ENCODE data around the gene PKIG. TPM values are rescaled to one million over a fixed set of nuclear protein-coding genes. Genes with fewer than 3 reads are reported as not detected.

Gene PKIG
- total and polyA plus RNA-seq, 9 donors: 37.0 to 114 (median 49.9) TPM

- Histone ChIP-seq H3K9me3 (no peaks in the 10 kb centered on the region), H3K27me3 (no peaks in the 10 kb centered on the region), H3K4me1 (ENCODE audit: insufficient read depth) (peaks cover 11% of the 10 kb centered on the region), H3K27ac (no peak overlapping the region), H3K4me3 (no peak overlapping the region), H3K36me3 (no peaks in the 10 kb centered on the region)
- no peak for TF ChIP-seq POLR2A (IDR thresholded peaks at IDR 0.05)
- intact Hi-C loops (cut with DNase I): no loop called here
- no peak for DNase-seq
- 20 to 31% (median 24%) methylated on average over 1 of the region's 1 CpG for WGBS, 3 donors
Observed at GRCh38 chr20:44594730-44595129, 12.4 kb downstream of the PKIG start.

GRCh38 chr20:44596010-44596409 is 13.6 kb downstream of the PKIG start:
- H3K27me3 ChIP-seq: no peaks in the 10 kb centered on the region
- intact Hi-C loops (cut with DNase I): no loop called here
- H3K4me1 ChIP-seq (ENCODE audit: insufficient read depth): peaks cover 23% of the 10 kb centered on the region
- H3K36me3 ChIP-seq: no peaks in the 10 kb centered on the region
- no peak overlapping the region for H3K27ac ChIP-seq
- TF ChIP-seq EP300 (IDR thresholded peaks at IDR 0.05) (no peak), CTCF (IDR thresholded peaks at IDR 0.05) (no peak), POLR2A (IDR thresholded peaks at IDR 0.05) (no peak)
- H3K9me3 ChIP-seq: no peaks in the 10 kb centered on the region
- WGBS, 3 donors: 92 to 94% (median 94%) methylated on average over 4 of the region's 4 CpGs
- no peak overlapping the region for H3K4me3 ChIP-seq
- no peak for DNase-seq

DNA sequence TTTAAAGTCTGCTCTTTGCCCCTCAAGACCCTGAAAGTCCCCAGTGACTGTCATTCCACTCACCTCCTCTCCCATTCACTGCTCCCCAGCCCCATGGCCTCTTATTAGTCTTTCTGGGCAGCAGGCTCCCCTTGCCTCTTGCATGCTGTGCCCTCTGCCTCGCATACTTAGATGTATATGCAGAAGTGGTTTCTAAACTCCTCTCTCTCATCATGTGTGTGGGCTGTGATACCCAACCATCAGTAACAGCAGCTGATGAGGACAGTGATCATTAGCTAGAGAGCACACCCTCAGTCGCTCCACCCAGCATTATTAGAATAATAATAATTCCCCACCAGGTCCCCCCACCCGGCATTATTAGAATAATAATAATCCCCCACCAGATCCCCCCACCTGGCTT is 14.5 kb downstream of the PKIG start:
- 94 to 95% (median 94%) methylated on average over 3 of the region's 3 CpGs for WGBS, 3 donors

GRCh38 chr20:44597516-44597915 is 15.1 kb downstream of the PKIG start:
- H3K4me3 ChIP-seq: no peak overlapping the region
- H3K36me3 ChIP-seq: no peaks in the 10 kb centered on the region
- H3K27me3 ChIP-seq: no peaks in the 10 kb centered on the region
- 76 to 88% (median 83%) methylated on average over 4 of the region's 4 CpGs for WGBS, 3 donors
- TF ChIP-seq EP300 (IDR thresholded peaks at IDR 0.05) (no peak), CTCF (IDR thresholded peaks at IDR 0.05) (no peak), POLR2A (IDR thresholded peaks at IDR 0.05) (no peak)
- no peaks in the 10 kb centered on the region for H3K9me3 ChIP-seq
- H3K27ac ChIP-seq: no peak overlapping the region
- no peak for DNase-seq
- intact Hi-C loops (cut with DNase I): no loop called here
- peaks cover 29% of the 10 kb centered on the region for H3K4me1 ChIP-seq (ENCODE audit: insufficient read depth)

More for the DNA sequence above, 14.5 kb downstream of the PKIG start:
- Histone ChIP-seq H3K27ac (no peak overlapping the region), H3K36me3 (no peaks in the 10 kb centered on the region), H3K9me3 (no peaks in the 10 kb centered on the region), H3K4me1 (ENCODE audit: insufficient read depth) (peaks cover 26% of the 10 kb centered on the region), H3K4me3 (no peak overlapping the region), H3K27me3 (no peaks in the 10 kb centered on the region)
- DNase-seq: no peak
- intact Hi-C loops (cut with DNase I): no loop called here
- TF ChIP-seq CTCF (IDR thresholded peaks at IDR 0.05): no peak
- no peak for TF ChIP-seq POLR2A (IDR thresholded peaks at IDR 0.05)
- no peak for TF ChIP-seq EP300 (IDR thresholded peaks at IDR 0.05)

GRCh38 chr20:44597930-44598329 is 15.6 kb downstream of the PKIG start:
- no peak for DNase-seq
- intact Hi-C loops (cut with DNase I): no loop called here
- no peak overlapping the region for H3K4me3 ChIP-seq
- H3K9me3 ChIP-seq: no peaks in the 10 kb centered on the region
- no peaks in the 10 kb centered on the region for H3K27me3 ChIP-seq
- TF ChIP-seq CTCF (IDR thresholded peaks at IDR 0.05) (no peak), POLR2A (IDR thresholded peaks at IDR 0.05) (no peak), EP300 (IDR thresholded peaks at IDR 0.05) (no peak)
- no peak overlapping the region for H3K27ac ChIP-seq
- 55 to 71% (median 62%) methylated on average over 4 of the region's 4 CpGs for WGBS, 3 donors
- H3K4me1 ChIP-seq (ENCODE audit: insufficient read depth): peaks cover 29% of the 10 kb centered on the region
- H3K36me3 ChIP-seq: no peaks in the 10 kb centered on the region

Measured in ovary (tissue), 9 donors.